ENCODE data around the gene MEGF10. TPM values are rescaled to one million over a fixed set of nuclear protein-coding genes. Genes with fewer than 3 reads are reported as not detected.

Gene MEGF10
- total RNA-seq, 4 donors from 2014 or later, result 0.50 to 2.9 (median 0.95) TPM

DNA sequence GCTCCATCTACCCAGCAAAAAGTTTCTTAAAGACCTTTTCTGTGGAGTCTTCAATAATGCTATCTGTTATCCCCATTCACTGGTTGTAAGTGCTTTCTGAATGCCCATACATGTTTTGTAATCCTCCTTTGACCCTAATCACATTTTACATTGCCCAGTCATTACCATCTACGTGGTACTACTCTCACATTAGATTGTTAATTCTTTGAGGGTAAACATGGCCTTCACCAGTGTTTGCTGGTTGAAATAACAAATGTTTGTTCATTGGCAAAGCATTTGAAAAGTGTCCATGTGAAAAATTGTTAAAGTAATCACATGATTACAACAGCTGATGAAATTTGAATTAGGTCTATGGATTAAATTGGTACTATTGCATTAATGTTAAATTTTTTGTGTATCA, 31.8 kb downstream of the MEGF10 start:
- 72% methylated on average over 1 of the region's 1 CpG for WGBS

DNA sequence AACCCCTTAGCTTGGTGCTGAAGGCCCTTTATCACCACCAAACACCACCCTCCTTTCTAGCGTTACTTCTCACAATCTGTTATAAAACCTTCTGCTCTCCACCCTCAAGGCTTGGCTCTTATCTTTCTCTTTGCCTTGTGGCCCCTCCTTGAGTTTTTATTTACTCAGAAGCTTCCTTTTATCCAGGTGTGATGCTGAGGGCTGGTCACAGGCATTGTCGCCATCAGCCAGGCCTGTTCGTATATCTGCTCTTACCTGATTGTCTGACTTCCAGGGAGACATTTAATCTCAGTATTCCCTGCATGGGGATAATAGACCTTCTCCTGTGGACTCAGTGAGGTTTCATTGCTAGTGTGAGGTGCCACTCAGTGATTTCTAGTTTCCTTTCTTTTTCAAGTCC, 34.2 kb downstream of the MEGF10 start:
- WGBS, result 95% methylated on average over 3 of the region's 3 CpGs
- peaks cover 0 to under 1% (median 0%) of the 10 kb centered on the region in 4 donors for H3K27me3 ChIP-seq
- H3K4me1 ChIP-seq, result no peaks in the 10 kb centered on the region
- H3K4me3 ChIP-seq, result no peak overlapping the region
- TF ChIP-seq POLR2AphosphoS5 (IDR thresholded peaks at IDR 0.05) (no peak), CTCF (IDR thresholded peaks at IDR 0.05) (no peak), EP300 (IDR thresholded peaks at IDR 0.05) (no peak), POLR2A (IDR thresholded peaks at IDR 0.05; ENCODE audit: low read depth) (no peak)
- H3K36me3 ChIP-seq, result no peaks in the 10 kb centered on the region
- H3K9me3 ChIP-seq, result no peaks in the 10 kb centered on the region
- no peak for DNase-seq (ENCODE audit: extremely low spot score)
- H3K27ac ChIP-seq (replicated peaks in 1 of 4), result no peak overlapping the region
- intact Hi-C loops (cut with DNase I), result no loop called here

More for the DNA sequence above, 31.8 kb downstream of the MEGF10 start:
- no peak for DNase-seq (ENCODE audit: extremely low spot score)
- TF ChIP-seq POLR2AphosphoS5 (IDR thresholded peaks at IDR 0.05) (no peak), EP300 (IDR thresholded peaks at IDR 0.05) (no peak), CTCF (IDR thresholded peaks at IDR 0.05) (no peak), POLR2A (IDR thresholded peaks at IDR 0.05; ENCODE audit: low read depth) (no peak)
- no peak overlapping the region for H3K27ac ChIP-seq (replicated peaks in 1 of 4)
- no peaks in the 10 kb centered on the region for H3K4me1 ChIP-seq
- no peak overlapping the region for H3K4me3 ChIP-seq
- peaks cover 0 to 4% (median 0%) of the 10 kb centered on the region in 4 donors for H3K27me3 ChIP-seq
- H3K9me3 ChIP-seq, result no peaks in the 10 kb centered on the region
- H3K36me3 ChIP-seq, result no peaks in the 10 kb centered on the region
- intact Hi-C loops (cut with DNase I), result no loop called here

DNA sequence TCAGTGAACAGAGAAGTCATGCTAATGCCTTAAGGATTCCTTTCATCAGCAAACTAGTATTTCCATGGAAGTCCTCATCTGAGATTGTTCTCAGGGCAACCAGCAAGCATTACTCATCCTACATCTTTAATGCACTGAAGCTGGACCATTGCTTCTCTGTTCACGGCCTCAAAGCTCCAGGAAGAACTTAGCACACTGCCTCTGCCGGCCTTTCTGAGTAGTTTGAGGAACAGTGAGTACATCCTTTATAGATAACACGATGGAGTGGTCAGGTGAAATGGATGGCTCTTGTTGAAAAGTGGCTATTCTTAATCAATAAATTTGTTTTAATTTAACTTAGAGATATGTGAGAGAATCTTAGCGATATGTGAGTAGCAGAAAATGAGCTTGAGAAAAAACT, 35.8 kb downstream of the MEGF10 start:
- H3K9me3 ChIP-seq, result no peaks in the 10 kb centered on the region
- intact Hi-C loops (cut with DNase I), result no loop called here
- WGBS, result 81% methylated on average over 4 of the region's 4 CpGs

DNA sequence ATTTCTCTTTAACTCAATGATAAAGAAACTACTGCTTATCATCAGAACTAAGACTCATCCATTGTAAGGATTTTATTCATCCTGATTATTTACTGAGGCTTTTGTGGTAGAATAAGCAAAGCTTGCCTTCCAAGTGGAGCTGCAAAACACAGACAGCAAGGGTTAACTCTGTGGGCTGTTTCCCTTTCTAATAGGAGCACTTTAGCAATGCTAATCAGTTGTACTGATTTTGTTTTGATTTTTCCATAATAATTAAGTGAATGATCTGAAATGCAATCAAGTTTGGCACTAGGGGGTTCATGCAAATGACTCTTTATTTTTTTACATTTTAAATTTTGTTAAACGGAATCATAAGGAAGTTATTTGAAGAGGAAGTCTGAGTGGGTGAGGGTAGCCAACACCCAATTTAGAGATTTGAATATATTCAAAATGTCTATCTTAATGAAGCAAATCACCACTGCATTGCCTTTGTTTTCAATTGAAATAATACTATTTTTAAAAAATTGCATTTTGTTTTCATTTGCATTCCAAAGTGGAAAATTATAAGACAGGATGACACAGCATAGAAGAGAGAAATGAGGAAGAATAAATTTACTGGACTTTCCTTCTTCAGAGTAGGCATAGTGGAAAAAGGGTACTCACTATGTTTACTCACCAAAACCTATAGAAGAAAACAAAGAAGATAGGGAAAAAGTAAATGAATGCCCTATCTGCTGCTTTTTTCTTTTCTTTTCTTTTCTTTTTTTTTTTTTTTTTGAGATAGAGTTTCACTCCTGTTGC, 36.6 kb downstream of the MEGF10 start:
- H3K4me1 ChIP-seq, result no peaks in the 10 kb centered on the region
- TF ChIP-seq CTCF (IDR thresholded peaks at IDR 0.05) (no peak), POLR2AphosphoS5 (IDR thresholded peaks at IDR 0.05) (no peak), EP300 (IDR thresholded peaks at IDR 0.05) (no peak), POLR2A (IDR thresholded peaks at IDR 0.05; ENCODE audit: low read depth) (no peak)
- no peak for DNase-seq (ENCODE audit: extremely low spot score)
- H3K9me3 ChIP-seq, result no peaks in the 10 kb centered on the region
- H3K27ac ChIP-seq (replicated peaks in 1 of 4), result no peak overlapping the region
- 66% methylated on average over 1 of the region's 1 CpG for WGBS
- H3K36me3 ChIP-seq, result no peaks in the 10 kb centered on the region
- no peak overlapping the region for H3K4me3 ChIP-seq
- H3K27me3 ChIP-seq, result peaks cover 0 to 6% (median 0%) of the 10 kb centered on the region in 4 donors
- intact Hi-C loops (cut with DNase I), result no loop called here

More for the DNA sequence above, 35.8 kb downstream of the MEGF10 start:
- no peak overlapping the region for H3K27ac ChIP-seq (replicated peaks in 1 of 4)
- no peak overlapping the region for H3K4me3 ChIP-seq
- no peak for DNase-seq (ENCODE audit: extremely low spot score)
- H3K27me3 ChIP-seq, result peaks cover 0 to 6% (median 0%) of the 10 kb centered on the region in 4 donors
- no peaks in the 10 kb centered on the region for H3K36me3 ChIP-seq
- no peaks in the 10 kb centered on the region for H3K4me1 ChIP-seq
- TF ChIP-seq CTCF (IDR thresholded peaks at IDR 0.05) (no peak), POLR2AphosphoS5 (IDR thresholded peaks at IDR 0.05) (no peak), EP300 (IDR thresholded peaks at IDR 0.05) (no peak), POLR2A (IDR thresholded peaks at IDR 0.05; ENCODE audit: low read depth) (no peak)

Data from esophagus muscularis mucosa (tissue), 4 donors.